ENCODE data around the gene CDT1.

DNA sequence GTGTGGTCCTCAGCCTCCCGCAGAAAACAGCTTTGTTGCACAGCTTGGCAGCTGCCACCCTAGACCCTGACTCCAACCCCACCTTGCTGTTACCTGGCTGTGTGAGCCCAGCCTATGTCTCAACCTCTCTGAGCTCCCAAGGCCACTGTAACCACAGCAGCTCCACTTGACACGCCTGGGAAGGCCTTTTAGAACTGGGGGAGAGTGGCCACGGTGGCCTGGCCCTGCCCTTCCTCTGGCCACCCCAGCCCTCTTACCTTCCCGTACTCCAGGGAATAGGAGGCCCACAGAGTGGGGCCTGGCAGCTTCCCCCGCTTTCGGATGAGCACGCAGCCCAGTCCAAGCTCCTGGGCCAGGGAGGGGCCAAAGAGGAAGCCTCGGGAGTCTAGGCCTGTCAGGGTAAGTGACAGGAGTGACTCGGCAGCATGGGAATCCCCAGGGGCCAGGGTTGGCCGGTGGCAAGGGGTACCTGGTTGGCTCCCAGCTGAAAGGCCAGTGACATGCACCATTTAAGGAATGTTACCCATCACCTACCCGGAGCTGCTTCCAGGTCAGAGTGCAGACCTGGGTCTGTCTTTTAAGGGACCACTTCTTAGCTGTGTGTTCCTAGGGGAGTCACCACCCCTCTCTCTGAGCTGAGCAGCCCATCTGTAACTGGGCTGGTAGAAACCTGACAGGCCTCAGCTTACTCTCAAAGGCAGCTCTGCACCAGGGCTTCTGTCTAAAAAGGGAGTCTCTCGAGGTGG, 6.8 kb downstream of the CDT1 start:
- TF ChIP-seq POLR2A (IDR thresholded peaks at IDR 0.05): no peak
- no peak for TF ChIP-seq CTCF (IDR thresholded peaks at IDR 0.05)
